Measurements from ENCODE around the gene VWA8.

VWA8 gene

GRCh38 chr13:41700790-41701310, 260.1 kb downstream of the VWA8 start:
- no peak for DNase-seq (ENCODE audit: low read depth, low spot score)

GRCh38 chr13:41699759-41700158, 261.1 kb downstream of the VWA8 start:
- H3K27ac ChIP-seq: no peak overlapping the region
- DNase-seq (ENCODE audit: low read depth, low spot score): no peak

More at GRCh38 chr13:41700790-41701310, 260.1 kb downstream of the VWA8 start:
- no peak overlapping the region for H3K27ac ChIP-seq

DNA sequence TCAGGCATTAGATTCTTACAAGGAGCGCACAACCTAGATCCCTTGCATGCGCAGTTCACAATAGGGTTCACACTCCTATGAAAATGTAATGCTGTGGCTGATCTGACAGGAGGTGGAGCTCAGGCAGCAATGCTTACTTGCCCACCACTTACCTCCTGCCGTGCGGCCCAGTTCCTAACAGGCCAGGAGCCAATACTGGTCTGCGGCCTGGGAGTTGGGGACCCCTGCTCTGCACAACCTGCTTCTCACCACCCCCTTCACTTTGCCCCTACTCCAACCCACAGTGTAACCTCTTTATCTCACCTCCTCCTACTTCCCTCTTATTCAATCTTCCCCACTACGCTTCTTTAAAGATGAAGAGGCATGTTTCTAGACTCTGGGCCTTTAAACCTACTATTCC, 263.3 kb downstream of the VWA8 start:
- DNase-seq (ENCODE audit: low read depth, low spot score): no peak
- H3K27ac ChIP-seq: peak overlapping the region; percentile 83

DNA sequence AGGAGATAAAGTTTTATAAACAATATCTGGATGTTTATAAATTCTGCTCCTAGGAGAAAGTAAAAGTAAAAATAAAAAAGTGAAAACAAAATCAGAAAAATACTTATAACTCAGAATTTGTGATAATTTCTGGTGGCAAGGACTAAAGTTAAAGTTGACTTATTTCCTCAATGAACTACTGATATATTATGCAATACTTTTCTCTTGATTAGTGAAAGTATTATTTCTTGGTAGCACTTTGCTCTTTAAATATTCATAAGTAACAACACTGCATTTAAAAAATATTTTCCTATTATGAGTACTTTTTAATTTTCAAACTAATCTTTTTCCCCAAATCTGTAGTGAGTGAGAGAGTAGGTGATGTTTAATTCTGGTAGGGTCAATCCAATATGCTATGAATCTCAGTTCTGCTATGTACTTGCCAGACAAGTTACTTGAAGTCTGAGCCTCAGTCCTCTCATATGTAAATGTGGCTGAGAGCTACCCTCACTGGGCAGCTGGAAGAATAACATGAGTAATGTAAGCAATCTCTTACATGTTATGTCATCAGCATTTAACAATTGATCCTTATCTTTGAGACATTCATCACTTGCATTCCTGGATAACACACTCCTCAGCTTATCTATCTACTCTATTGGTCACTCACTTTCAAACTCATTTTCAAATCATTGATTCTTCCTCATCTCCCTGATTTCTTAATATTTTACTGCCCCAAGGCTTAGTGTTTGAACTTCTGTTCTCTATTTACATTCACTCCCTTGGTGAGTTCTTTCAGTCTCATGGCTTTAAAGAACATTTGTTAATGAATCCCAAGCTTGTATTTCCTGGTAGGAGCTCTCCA, 264.5 kb downstream of the VWA8 start:
- peak overlapping the region; percentile 83 for H3K27ac ChIP-seq
- DNase-seq (ENCODE audit: low read depth, low spot score): peak; percentile 97

DNA sequence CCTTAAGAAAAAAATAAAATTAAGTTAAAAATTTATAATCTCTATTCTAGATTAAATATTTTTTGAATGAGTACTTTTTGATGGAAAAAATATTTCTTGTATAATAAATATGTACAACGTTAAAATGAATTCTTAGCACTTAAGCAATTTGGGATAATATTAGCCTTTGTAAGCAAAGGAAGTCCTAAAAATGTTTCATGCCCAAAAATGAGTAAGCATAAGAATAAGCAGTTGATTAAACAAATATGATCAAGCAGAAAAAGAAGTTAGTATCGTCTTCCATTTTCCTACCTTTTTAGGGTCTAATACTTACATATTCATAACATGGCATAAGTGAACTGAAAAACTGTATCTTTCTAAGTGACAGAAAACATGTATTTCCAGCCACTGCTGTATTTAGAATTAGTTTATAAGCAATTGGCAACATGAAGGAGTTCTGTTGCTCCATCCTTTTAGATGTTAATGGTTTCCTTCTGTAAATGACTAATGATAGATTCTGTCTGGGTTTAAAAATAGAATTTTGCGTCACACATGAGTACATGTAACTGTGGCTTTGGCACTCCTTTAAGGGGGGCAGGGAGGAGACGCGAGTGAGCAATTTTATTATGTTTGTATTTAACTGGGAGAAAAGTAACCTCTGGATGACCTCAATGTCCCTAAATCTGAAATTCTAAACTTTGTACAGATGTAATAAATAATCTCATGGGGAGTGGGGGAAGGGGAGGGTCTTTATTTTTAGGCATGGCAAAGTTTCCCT, 266.2 kb downstream of the VWA8 start:
- peak; percentile 67 for DNase-seq (ENCODE audit: low read depth, low spot score)
- H3K27ac ChIP-seq: peak overlapping the region; percentile 83

DNA sequence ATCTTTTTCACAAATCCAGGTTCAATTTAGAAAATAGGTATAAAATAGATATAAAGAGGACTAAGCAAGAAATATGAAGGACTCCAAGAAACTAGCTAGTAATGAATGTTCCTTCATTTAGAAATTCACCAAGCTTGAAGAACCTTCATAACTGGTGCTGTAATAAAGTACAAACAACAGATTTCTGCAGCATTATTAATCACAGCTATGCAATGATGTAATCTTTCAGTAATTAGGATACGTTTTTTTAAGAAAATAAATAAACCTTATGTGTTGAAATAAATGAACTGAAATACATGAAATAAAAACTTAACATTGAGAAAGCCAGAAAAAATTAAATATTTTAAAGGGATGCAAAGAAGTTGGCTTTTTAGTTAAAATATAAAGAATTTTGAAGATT, 267.5 kb downstream of the VWA8 start:
- DNase-seq (ENCODE audit: low read depth, low spot score): no peak
- peak overlapping the region; percentile 83 for H3K27ac ChIP-seq

GRCh38 chr13:41691274-41691673, 269.6 kb downstream of the VWA8 start:
- peak overlapping the region; percentile 8 for H3K27ac ChIP-seq
- no peak for DNase-seq (ENCODE audit: low read depth, low spot score)

GRCh38 chr13:41682766-41683165, 278.1 kb downstream of the VWA8 start:
- no peak overlapping the region for H3K27ac ChIP-seq
- DNase-seq (ENCODE audit: low read depth, low spot score): no peak

- DNase-seq (ENCODE audit: low read depth, low spot score): no peak
- H3K27ac ChIP-seq: no peak overlapping the region
These were observed 278.9 kb downstream of the VWA8 start for GRCh38 chr13:41682001-41682400.

GRCh38 chr13:41681587-41681986, 279.3 kb downstream of the VWA8 start:
- DNase-seq (ENCODE audit: low read depth, low spot score): no peak
- H3K27ac ChIP-seq: no peak overlapping the region

DNA sequence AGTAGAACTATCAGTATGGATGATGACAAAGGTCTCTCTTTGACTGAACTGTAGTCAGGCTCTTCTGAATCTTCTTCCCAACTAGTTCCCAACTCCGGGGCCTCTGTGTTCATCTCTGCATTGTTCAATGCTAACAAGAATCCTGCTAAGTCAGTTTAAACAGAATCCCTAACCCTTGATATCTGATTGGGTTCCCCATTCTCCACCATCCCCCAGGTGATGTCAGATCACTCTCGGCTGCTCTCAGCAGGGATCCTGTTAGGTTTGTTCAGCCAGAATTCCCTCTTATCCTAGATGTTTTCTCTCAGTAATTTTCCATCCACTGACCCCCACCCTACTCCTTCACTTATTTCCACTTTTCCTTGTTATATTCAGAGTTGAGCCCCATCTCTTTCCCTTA, 280.0 kb downstream of the VWA8 start:
- no peak for DNase-seq (ENCODE audit: low read depth, low spot score)
- no peak overlapping the region for H3K27ac ChIP-seq

GRCh38 chr13:41678848-41679247, 282.1 kb downstream of the VWA8 start:
- DNase-seq (ENCODE audit: low read depth, low spot score): no peak
- no peak overlapping the region for H3K27ac ChIP-seq

- no peak overlapping the region for H3K27ac ChIP-seq
- no peak for DNase-seq (ENCODE audit: low read depth, low spot score)
These were observed 282.7 kb downstream of the VWA8 start for GRCh38 chr13:41678249-41678648.

DNA sequence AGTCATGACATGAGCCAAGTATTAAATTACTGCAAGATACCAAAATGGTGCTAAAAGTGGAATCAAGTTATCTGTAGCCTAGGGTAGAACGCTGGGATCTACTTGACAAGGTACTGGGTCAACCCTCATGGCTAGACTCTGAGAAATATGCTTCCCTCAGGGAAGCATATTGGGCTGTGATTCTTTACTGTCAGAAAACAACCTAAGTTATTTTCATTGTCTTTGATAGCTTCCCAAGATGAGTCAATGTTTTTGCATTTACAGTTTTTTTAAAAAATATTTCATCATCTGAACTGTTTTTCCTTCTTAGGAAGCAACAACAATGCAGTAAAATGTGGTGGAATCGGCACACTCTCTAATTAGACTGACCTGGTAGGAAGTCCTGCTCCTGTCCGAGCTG, 285.6 kb downstream of the VWA8 start:
- no peak for DNase-seq (ENCODE audit: low read depth, low spot score)
- peak overlapping the region; percentile 14 for H3K27ac ChIP-seq

- no peak overlapping the region for H3K27ac ChIP-seq
- no peak for DNase-seq (ENCODE audit: low read depth, low spot score)
These were observed 286.7 kb downstream of the VWA8 start for GRCh38 chr13:41674246-41674645.

DNA sequence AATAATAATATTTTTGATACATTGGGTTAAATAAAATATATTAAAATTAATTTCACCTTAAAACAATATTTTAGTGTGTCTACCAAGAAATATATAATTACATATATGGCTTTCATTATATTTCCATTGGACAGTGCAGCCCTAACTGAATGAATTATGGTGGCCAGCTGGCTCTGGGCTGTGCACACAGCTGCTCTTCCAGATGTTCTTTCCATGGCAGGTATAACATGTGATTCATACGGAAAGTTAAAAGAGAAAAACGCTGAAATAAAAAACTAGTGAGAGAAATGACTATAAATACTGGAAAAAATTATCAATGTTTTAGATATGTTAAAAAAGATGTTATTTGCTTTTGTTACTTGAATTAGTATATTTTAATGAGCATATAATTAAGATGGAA, 287.3 kb downstream of the VWA8 start:
- DNase-seq (ENCODE audit: low read depth, low spot score): no peak

DNA sequence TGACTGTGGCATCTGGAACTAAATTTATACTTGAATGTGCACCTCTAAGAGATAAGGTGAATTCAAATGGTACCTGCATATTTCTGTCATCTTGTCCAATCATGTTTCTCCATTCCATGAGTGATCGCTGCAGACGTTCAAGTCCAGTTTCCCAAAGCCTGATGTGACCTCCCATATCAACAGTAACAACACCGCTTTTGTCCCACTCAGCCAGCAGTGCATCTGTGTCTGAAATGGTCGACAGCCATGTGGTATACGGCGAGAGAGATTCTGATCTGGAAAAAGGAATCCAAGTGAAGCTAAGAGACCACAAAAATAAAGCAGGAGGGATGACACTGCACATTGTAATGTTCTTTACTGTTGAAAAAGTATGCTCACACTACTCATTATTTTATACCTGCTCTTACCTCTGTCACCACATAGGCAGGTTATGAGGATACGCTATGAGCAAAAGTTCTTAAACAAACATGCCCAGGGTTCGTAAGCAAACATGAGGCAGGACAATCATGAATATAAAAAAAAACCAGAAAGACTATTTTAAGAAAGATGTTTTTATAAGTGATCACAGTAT, 290.0 kb downstream of the VWA8 start:
- peak; percentile 37 for DNase-seq (ENCODE audit: low read depth, low spot score)
- no peak overlapping the region for H3K27ac ChIP-seq

More for the DNA sequence above, 287.3 kb downstream of the VWA8 start:
- no peak overlapping the region for H3K27ac ChIP-seq

- DNase-seq (ENCODE audit: low read depth, low spot score): peak; percentile 72
These were observed 292.7 kb downstream of the VWA8 start for GRCh38 chr13:41668130-41668757.

DNA sequence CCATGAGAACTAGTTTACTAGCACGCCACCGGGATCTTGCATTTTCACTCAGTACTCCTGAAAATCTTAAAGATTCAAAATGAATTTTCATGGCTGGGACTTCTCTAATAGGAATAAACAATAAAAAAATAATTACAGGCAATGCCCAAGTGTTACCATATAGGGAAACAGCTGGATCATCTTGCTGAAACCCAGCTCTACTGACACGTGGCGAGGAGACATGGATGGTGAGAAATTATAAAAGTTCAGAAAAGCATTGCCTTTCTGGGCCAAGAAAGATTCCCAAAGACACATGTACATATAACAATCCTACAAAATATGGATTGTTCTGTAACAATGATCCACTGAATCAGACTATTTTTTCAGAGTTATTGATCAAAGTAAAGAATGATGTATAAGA, 294.3 kb downstream of the VWA8 start:
- no peak for DNase-seq (ENCODE audit: low read depth, low spot score)
- H3K27ac ChIP-seq: no peak overlapping the region

More at GRCh38 chr13:41668130-41668757, 292.7 kb downstream of the VWA8 start:
- H3K27ac ChIP-seq: no peak overlapping the region

DNA sequence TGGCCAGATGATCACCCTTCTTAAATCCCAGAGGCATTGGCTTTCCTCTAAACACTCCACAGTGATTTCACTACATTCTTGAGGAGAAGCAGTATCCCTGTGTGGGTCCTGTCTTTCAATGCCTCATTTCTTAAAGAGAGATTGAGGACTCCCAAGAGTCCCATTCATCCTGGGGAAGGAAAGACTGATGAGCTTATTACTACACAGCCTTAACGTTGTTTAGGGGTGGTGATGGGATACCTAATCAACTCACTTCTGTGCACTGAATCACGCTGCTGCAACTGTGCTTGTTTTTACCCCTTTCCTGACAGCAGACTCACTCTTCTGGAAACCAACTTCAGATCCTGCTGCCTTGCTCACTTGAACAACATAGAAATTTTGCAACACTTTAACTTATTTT, 300.5 kb downstream of the VWA8 start:
- H3K27ac ChIP-seq: no peak overlapping the region

More for the DNA sequence above, 300.5 kb downstream of the VWA8 start:
- no peak for DNase-seq (ENCODE audit: low read depth, low spot score)

Measured in epithelial cell of prostate (primary cell).